Vagina (tissue), 2 donors: ENCODE results near the gene KRTAP9-6. TPM values are rescaled to one million over a fixed set of nuclear protein-coding genes. Genes with fewer than 3 reads are reported as not detected.
"Not testable (repeated sequence)": the region's sequence is repeated elsewhere in the genome, so short reads cannot be mapped to it uniquely, and the experiment has no call there.

Experiments used
- DNase-seq, 2 donors: peaks; one replicate each; pipeline ENCODE4 v3.0.0-alpha.2; 2017; ENCODE audit errors: extremely low spot score in 2 of 2
- H3K27ac ChIP-seq: fragments of 200-600 bp; sonication (generic); one replicate; pipeline ENCODE4 v1.5.1; 2019
- H3K27me3 ChIP-seq: fragments of 200-600 bp; sonication (generic); one replicate; pipeline ENCODE4 v1.5.1; 2019
- H3K36me3 ChIP-seq, 2 donors: fragments of 200-600 bp; sonication (generic); one replicate each; pipeline ENCODE4 v1.5.1; 2017 to 2019
- H3K4me1 ChIP-seq: fragments of 200-600 bp; sonication (generic); one replicate; pipeline ENCODE4 v1.5.1; 2019
- H3K4me3 ChIP-seq, 2 donors: fragments of 200-600 bp; sonication (generic); 1 replicate in 1 of 2; 2 replicates in 1 of 2; pipeline ENCODE4 v1.5.1; 2016 to 2019
- H3K9me3 ChIP-seq: fragments of 200-600 bp; sonication (generic); one replicate; pipeline ENCODE4 v1.5.1; 2019
- CTCF ChIP-seq, 3 experiments: fragments of 450-650 bp in 2 of 3; fragments of 200-600 bp in 1 of 3; sonication (generic) in 1 of 3; IDR thresholded peaks; one replicate each; pipeline ENCODE4 v1.5.1; 2017 to 2019; ENCODE audit warnings: antibody characterized with exemption in 3 of 3, mild to moderate bottlenecking in 2 of 3, moderate library complexity in 2 of 3
- POLR2A ChIP-seq, 2 donors: fragments of 450-650 bp; IDR thresholded peaks; one replicate each; pipeline ENCODE4 v1.6.1; 2017; ENCODE audit warnings: antibody characterized with exemption in 2 of 2, mild to moderate bottlenecking in 2 of 2, moderate library complexity in 2 of 2
- POLR2AphosphoS5 ChIP-seq, 2 donors: sonication (generic); formaldehyde crosslinking; IDR thresholded peaks; one replicate each; pipeline ENCODE4 v1.9.0; 2017; ENCODE audit warnings: antibody characterized with exemption in 2 of 2, mild to moderate bottlenecking in 2 of 2, low read depth in 1 of 2; ENCODE audit not compliant: insufficient read depth in 1 of 2
- intact Hi-C: fragments of 100-400 bp; cut with DNase I; formaldehyde crosslinking; loops from one replicate; pipeline ENCODE4 v1.15.1; 2023
- total RNA-seq: library from RNA; depleted of rRNA; stranded (reverse); fragments of >200 nt; gene quantifications from one replicate; pipeline ENCODE4 v1.2.3, GENCODE V29; 2016

KRTAP9-6 gene
- total RNA-seq, 1 donor from 2014 or later: not detected

DNA sequence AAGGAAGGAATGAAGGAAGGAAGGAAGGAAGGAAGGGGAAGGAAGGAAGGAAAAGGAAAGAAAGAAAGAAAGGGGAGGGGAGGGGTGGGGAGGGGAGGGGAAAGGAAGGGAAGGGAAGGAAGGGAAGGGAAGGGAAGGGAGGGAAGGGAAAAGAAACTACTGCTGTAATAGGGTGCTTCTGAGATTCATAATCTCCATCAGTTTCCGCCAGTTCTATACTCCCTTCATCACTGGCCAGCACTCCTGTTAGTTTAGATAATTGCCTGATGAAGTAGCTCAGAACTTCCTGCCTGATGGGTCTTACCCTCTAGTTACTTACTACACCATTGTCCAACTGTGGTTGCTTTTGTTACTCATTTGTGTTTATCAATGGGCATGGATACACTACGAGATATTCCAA lies 2.0 kb upstream of the KRTAP9-6 start:
- no peak for DNase-seq
- intact Hi-C loops: no loop called here
- TF ChIP-seq CTCF (IDR thresholded peaks at IDR 0.05): no peak
- TF ChIP-seq POLR2AphosphoS5 (IDR thresholded peaks at IDR 0.05; ENCODE audit: insufficient read depth in 1 of 2, low read depth in 1 of 2): no peak
- no peak for TF ChIP-seq POLR2A (IDR thresholded peaks at IDR 0.05)
- Histone ChIP-seq H3K9me3 (no peaks in the 10 kb centered on the region), H3K4me1 (no peaks in the 10 kb centered on the region), H3K27me3 (no peaks in the 10 kb centered on the region), H3K4me3 (no peak overlapping the region), H3K36me3 (no peaks in the 10 kb centered on the region), H3K27ac (no peak overlapping the region)

GRCh38 chr17:41264599-41264998 lies 579 bp upstream of the KRTAP9-6 start:
- Histone ChIP-seq H3K4me3 (no peak overlapping the region), H3K27ac (no peak overlapping the region), H3K36me3 (no peaks in the 10 kb centered on the region), H3K4me1 (no peaks in the 10 kb centered on the region), H3K9me3 (no peaks in the 10 kb centered on the region), H3K27me3 (no peaks in the 10 kb centered on the region)
- intact Hi-C loops: no loop called here
- no peak for TF ChIP-seq POLR2A (IDR thresholded peaks at IDR 0.05)
- TF ChIP-seq POLR2AphosphoS5 (IDR thresholded peaks at IDR 0.05; ENCODE audit: insufficient read depth in 1 of 2, low read depth in 1 of 2): no peak
- no peak for TF ChIP-seq CTCF (IDR thresholded peaks at IDR 0.05)
- no peak for DNase-seq

DNA sequence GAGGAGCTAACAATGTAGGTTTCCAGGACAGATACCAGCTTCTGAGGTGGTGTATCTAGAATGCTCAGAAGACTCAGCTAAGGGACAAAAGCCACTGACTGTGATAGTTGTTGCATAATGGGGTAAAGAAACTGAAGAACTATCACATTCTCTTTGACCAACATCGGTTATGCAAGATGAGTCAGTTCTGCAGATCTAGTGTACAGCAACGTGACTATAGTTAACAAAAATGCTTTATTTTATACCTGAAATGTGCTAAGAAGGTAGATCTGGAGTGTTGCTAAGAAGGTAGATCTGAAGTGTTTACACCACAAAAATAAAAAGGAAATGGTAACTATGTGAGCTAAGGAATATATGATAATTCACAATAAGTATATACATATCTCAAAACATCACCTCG lies 2.5 kb downstream of the KRTAP9-6 start:
- intact Hi-C loops: no loop called here
- H3K4me1 ChIP-seq: no peaks in the 10 kb centered on the region
- TF ChIP-seq CTCF (IDR thresholded peaks at IDR 0.05): no peak
- TF ChIP-seq POLR2AphosphoS5 (IDR thresholded peaks at IDR 0.05; ENCODE audit: insufficient read depth in 1 of 2, low read depth in 1 of 2): no peak
- no peak for TF ChIP-seq POLR2A (IDR thresholded peaks at IDR 0.05)
- no peak overlapping the region for H3K4me3 ChIP-seq
- H3K36me3 ChIP-seq: no peaks in the 10 kb centered on the region
- no peaks in the 10 kb centered on the region for H3K9me3 ChIP-seq
- no peak for DNase-seq
- H3K27me3 ChIP-seq: no peaks in the 10 kb centered on the region
- no peak overlapping the region for H3K27ac ChIP-seq

GRCh38 chr17:41271323-41271722 lies 6.1 kb downstream of the KRTAP9-6 start:
- H3K27me3 ChIP-seq, DNase-seq, H3K36me3 ChIP-seq, H3K4me3 ChIP-seq, H3K4me1 ChIP-seq, intact Hi-C loops, H3K9me3 ChIP-seq, H3K27ac ChIP-seq: not testable (repeated sequence)

- no peak for DNase-seq
- intact Hi-C loops: no loop called here
- no peak overlapping the region for H3K27ac ChIP-seq
- H3K36me3 ChIP-seq: no peaks in the 10 kb centered on the region
- no peaks in the 10 kb centered on the region for H3K27me3 ChIP-seq
- no peak for TF ChIP-seq POLR2AphosphoS5 (IDR thresholded peaks at IDR 0.05; ENCODE audit: insufficient read depth in 1 of 2, low read depth in 1 of 2)
- TF ChIP-seq CTCF (IDR thresholded peaks at IDR 0.05): no peak
- H3K9me3 ChIP-seq: no peaks in the 10 kb centered on the region
- no peaks in the 10 kb centered on the region for H3K4me1 ChIP-seq
- no peak overlapping the region for H3K4me3 ChIP-seq
Observed at GRCh38 chr17:41271858-41272257, 6.7 kb downstream of the KRTAP9-6 start.

GRCh38 chr17:41275648-41276190 lies 10.5 kb downstream of the KRTAP9-6 start, which contains the start of gene KRTAP9-7:
KRTAP9-7 (plus strand) TSS chr17:41275698; CDS start chr17:41275698, 0 bp downstream.
- intact Hi-C loops, H3K27me3 ChIP-seq, H3K9me3 ChIP-seq, H3K36me3 ChIP-seq, DNase-seq, H3K27ac ChIP-seq, H3K4me3 ChIP-seq, H3K4me1 ChIP-seq: not testable (repeated sequence)
